ENCODE results near the gene DSG3.
"Not testable (repeated sequence)": the region's sequence is repeated elsewhere in the genome, so short reads cannot be mapped to it uniquely, and the experiment has no call there.

The DSG3 gene

GRCh38 chr18:31494705-31495244 lies 47.2 kb downstream of the DSG3 start:
- not testable (repeated sequence) for DNase-seq

- DNase-seq, result no peak
These were observed 49.9 kb downstream of the DSG3 start for GRCh38 chr18:31497404-31497835.

GRCh38 chr18:31497836-31498573 lies 50.5 kb downstream of the DSG3 start, which contains the start of gene DSG2:
Gene DSG2 (plus strand): TSS chr18:31498177. CDS start chr18:31498252, 75 bp downstream.
- DNase-seq, result no peak

DNA sequence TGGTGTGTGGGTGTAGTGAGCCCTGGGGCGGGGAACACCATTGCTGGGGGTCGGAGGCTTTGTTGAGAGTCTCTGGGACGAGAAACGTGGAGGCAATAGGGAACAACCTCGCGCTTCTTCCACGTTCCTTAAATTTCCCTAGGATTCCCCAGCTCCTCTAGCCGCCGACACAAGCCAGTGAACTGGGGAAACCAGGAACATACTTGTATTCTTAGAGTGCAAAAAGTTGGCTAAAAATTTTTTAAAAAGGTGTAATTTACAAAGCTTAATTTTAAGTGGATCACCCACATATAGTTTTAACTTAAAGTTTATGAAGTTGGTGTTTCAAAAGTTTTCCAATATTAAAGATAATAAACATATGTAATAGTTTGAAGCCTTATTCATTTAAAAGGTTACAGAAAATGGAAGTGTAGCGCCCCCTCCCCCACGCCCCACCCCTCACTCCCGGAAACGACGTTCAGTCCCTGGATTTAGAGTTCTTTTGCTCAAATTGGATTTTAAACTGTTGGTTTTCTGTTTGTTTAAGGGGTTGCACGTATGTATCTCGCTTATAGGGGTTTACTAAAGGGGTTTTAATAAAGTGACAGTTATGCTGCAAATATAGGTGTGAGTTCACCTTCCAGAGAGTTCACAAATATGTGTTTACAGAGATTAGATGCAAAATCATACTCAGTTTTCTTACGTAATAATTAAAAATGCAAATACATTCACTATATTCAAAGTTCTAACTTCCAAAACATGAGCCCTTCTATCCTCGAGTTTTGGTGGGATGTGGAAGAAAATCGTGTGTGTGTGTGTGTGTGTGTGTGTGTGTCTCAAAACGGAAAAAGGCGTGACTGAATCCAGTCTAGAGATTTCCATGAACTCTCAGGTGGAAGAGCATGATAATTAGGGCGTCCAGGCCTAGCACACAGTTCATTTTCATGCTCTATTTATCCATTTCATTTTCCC lies 51.3 kb downstream of the DSG3 start:
- no peak for DNase-seq

- no peak for DNase-seq
These were observed 52.6 kb downstream of the DSG3 start for GRCh38 chr18:31500051-31500688.

GRCh38 chr18:31503011-31503410 lies 55.5 kb downstream of the DSG3 start:
- DNase-seq, result no peak

DNA sequence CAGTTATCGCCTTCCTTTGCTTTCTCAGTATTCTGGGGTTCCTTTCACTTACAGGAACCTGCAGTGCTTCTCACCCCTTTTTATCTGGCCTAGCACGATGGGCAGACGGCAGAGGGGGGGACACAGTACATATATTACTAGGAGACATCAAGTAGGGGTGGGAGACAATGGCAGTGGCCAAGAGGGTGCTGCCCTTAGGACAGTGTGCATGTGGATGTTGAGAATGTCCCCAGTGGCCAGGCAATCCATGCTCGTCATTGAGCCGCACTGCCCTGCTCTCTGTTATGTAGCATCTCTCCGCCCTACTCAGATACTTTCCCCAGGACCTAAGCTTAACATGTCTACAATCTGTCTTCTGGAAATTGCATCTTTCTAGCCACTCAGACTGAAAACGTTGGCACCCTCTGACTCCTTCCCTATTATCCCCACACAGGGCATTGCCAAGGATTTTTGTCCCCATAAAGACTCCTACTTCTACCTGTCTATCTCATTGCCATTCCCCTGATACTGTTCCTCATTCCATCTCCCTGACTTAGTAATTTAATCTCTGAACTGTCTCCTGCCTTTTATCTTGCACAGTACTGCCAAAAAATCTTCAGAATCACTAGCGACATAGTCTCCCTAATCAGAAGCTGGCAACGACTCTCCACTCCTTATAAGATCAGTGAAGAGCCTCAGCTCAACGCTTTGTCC lies 57.1 kb downstream of the DSG3 start:
- DNase-seq, result no peak

GRCh38 chr18:31505156-31505555 lies 57.6 kb downstream of the DSG3 start:
- DNase-seq, result no peak

- DNase-seq, result no peak
These were observed 58.6 kb downstream of the DSG3 start for GRCh38 chr18:31506024-31506742.

GRCh38 chr18:31507124-31507523 lies 59.6 kb downstream of the DSG3 start:
- not testable (repeated sequence) for DNase-seq

DNA sequence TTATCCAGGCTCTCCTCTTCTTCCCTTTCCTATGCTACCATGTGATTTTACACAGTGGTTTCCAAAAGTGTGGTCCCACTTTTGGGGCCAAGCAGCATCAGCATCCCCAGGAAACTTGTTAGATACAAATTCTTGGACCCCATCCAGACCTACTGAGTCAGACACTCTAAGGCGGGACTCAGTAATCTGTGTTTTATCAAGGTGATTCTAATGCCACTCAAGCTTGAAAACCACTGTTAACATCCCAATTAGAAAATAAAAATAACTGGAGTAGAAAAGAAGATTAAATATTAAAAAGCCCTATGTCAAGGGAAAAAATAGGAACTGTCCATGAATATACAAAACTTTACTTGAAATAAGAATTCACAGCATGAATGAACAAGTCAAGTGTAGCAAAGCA lies 61.2 kb downstream of the DSG3 start:
- no peak for DNase-seq

DNA sequence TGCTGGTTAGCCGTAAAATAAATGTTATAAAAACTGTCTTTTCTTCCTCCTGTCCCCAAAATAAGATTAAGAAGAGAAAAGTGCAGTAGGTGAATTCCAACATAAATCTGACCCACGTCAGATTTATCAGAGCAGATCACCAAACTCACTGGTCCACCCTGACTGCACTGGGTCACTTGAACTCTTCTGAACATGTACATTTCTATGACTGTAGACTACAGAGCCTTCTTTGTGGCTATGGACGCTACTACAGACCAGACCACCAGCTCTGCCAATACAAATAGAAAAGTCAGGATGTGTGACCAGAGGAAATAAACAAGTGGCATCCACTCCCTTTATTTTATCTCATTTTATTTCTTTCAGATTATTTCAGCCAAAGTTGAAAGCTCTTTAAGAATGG lies 62.0 kb downstream of the DSG3 start:
- DNase-seq, result no peak

DNA sequence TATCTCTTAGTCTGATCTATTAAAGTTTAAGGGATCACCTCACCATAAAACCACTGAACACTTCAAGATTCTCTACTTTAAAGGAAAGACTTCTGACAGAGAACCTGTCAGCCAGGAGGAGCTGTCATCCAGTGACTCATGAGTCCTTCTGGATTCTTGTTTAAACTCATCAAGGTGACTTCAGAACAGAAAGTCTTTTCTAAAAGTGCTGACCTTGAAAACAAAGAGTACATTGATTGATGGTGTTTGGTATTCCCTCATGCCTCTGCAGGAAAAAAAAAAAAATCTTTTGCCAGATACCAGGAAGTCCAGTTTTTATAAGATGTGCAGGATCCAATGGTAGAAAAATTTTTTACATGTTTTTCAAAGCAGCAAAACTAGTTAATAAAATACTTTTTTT lies 62.8 kb downstream of the DSG3 start:
- no peak for DNase-seq

DNA sequence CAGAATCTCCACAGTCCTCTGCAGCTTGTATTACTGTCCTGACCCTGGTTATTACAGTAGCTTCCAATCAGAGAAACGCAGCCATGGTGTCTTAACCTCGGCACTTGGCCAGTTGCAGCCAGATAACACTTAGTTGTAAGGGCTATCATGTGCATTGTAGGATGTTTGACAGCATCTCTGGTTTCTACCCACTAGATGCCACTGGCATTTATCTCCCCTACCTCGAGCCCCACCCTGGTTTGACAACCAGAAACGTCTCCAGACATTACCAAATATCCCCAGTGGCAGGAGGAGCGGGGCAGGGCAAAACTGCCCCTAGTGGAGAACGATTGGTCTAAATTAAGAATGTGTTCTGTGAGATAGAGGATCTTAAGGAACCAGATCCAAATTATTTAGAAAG lies 63.6 kb downstream of the DSG3 start:
- DNase-seq, result no peak

DNA sequence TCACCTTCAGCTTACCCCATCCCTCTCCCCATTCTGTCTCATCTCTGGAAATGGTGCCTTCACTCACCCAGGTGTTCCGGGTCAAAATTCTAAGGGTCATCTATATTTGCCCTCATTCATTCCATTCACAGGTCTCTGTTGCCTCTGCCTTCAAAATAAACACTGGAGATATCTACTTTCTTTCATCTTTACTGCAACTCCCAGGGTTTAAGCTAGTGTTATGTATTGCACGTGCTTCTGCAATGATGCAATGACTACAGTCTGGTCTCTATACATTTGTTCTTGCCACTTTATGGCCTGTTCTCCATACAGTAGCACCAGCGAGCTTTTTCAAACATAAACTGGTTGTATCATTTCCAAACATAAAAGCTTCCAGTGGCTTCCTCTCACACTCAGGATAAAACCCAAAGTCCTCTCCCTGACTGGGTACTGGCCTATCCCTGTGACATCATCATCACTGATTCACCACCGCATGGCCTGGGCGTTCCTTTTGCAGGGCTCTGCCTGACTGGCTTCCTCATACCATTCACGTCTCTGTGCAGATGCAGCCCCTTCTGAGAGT lies 64.7 kb downstream of the DSG3 start:
- DNase-seq, result no peak

GRCh38 chr18:31513189-31513935 lies 65.8 kb downstream of the DSG3 start:
- no peak for DNase-seq

DNA sequence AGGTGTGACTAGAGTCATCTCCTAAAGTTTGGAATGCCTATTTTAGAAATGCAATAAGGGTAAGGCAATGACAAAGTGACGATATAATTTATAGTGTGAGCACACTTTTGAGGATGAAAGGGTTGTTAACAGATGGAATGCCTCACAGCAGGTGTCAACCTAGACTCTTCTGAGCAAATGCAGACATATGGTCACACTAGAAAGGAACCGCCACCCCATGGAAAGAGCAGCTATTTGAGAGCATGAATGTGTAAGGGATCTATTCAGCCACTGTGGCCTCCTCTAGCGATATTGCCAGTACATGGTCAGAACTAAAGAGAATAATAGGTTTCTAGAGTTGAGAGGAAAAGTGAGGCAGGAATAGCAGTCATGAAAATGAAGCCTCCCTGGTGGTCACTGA lies 68.9 kb downstream of the DSG3 start:
- no peak for DNase-seq

GRCh38 chr18:31526374-31526773 lies 78.8 kb downstream of the DSG3 start:
- DNase-seq, result no peak
